ENCODE data around the gene LGALS3BP. TPM values are rescaled to one million over a fixed set of nuclear protein-coding genes. Genes with fewer than 3 reads are reported as not detected.

The LGALS3BP gene, protein sequence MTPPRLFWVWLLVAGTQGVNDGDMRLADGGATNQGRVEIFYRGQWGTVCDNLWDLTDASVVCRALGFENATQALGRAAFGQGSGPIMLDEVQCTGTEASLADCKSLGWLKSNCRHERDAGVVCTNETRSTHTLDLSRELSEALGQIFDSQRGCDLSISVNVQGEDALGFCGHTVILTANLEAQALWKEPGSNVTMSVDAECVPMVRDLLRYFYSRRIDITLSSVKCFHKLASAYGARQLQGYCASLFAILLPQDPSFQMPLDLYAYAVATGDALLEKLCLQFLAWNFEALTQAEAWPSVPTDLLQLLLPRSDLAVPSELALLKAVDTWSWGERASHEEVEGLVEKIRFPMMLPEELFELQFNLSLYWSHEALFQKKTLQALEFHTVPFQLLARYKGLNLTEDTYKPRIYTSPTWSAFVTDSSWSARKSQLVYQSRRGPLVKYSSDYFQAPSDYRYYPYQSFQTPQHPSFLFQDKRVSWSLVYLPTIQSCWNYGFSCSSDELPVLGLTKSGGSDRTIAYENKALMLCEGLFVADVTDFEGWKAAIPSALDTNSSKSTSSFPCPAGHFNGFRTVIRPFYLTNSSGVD
- polyA plus RNA-seq (2012; ENCODE audit: missing spikeins): 0.70 TPM

GRCh38 chr17:78979780-78980623 is at the start of gene LGALS3BP:
Gene LGALS3BP, minus strand, starts transcription at chr17:78979923. Its CDS starts 2,732 bp downstream, at chr17:78977191.
- FAIRE-seq: no peak

DNA sequence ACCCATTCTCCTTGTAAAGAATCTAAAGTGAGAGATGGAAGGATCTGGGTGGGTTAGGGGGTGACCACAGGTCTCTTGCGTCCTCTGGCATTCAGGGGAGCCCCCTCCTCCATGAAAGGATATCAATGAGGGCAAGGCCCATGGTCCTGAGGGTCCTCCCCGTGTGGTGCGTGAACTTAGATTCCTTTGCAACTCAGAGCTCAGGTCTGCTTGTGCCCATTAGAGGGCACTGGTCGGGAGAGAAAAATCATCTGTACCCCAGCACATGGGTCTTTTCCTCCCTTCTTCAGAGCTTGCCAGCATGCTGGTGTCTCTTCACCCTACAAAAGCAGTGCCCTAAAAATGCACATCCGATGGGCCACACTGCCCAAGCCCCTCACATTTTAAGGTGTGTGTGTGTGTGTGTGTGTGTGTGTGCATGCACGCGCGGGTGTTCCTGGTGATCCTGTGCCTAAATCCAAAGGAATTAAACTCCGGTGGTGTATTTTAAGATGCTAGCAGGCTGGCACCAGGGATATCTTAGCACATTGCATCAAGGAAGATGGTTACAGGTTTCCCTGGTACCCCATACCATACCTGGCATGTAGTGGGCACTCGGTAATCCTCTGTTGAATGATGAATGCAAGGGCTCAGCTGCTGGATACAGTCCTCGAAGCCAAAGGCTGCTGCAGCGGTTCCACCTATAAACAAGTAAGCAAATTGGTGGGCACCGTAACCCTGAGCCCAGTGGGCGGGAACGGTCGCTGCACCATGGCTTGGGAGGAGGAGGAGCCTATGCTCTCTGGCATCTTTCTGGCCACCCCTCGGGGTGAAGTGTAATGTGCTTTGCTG is 49.0 kb upstream of the LGALS3BP start:
- TF ChIP-seq POLR2AphosphoS5 (IDR thresholded peaks at IDR 0.05; ENCODE audit: low read depth, low read length): no peak
- no peak for TF ChIP-seq POLR2A (IDR thresholded peaks at IDR 0.05; ENCODE audit: low read depth, low read length)
- no peak for TF ChIP-seq TAF1 (IDR thresholded peaks at IDR 0.05; ENCODE audit: borderline replicate concordance, low read depth, low read length)
- DNase-seq (ENCODE audit: insufficient read length): peak; percentile 5
- no peak for FAIRE-seq

More at GRCh38 chr17:78979780-78980623, at the start of gene LGALS3BP:
- no peak for DNase-seq (ENCODE audit: insufficient read length)
- TF ChIP-seq POLR2AphosphoS5 (IDR thresholded peaks at IDR 0.05; ENCODE audit: low read depth, low read length): no peak
- no peak for TF ChIP-seq POLR2A (IDR thresholded peaks at IDR 0.05; ENCODE audit: low read depth, low read length)
- no peak for TF ChIP-seq TAF1 (IDR thresholded peaks at IDR 0.05; ENCODE audit: borderline replicate concordance, low read depth, low read length)

- peak; percentile 15 for DNase-seq (ENCODE audit: insufficient read length)
Measured at GRCh38 chr17:79027925-79028491, 48.3 kb upstream of the LGALS3BP start.

GRCh38 chr17:79027274-79027924 is 47.7 kb upstream of the LGALS3BP start:
- FAIRE-seq (no peak), DNase-seq (ENCODE audit: insufficient read length) (peak; percentile 7)
- TF ChIP-seq TAF1 (IDR thresholded peaks at IDR 0.05; ENCODE audit: borderline replicate concordance, low read depth, low read length) (no peak), POLR2AphosphoS5 (IDR thresholded peaks at IDR 0.05; ENCODE audit: low read depth, low read length) (no peak), POLR2A (IDR thresholded peaks at IDR 0.05; ENCODE audit: low read depth, low read length) (no peak)

More at GRCh38 chr17:79027925-79028491, 48.3 kb upstream of the LGALS3BP start:
- TF ChIP-seq POLR2A (IDR thresholded peaks at IDR 0.05; ENCODE audit: low read depth, low read length) (no peak), POLR2AphosphoS5 (IDR thresholded peaks at IDR 0.05; ENCODE audit: low read depth, low read length) (no peak), TAF1 (IDR thresholded peaks at IDR 0.05; ENCODE audit: borderline replicate concordance, low read depth, low read length) (no peak)
- no peak for FAIRE-seq

GRCh38 chr17:79026376-79027273 is 46.9 kb upstream of the LGALS3BP start:
- DNase-seq (ENCODE audit: insufficient read length) (peak; percentile 5), FAIRE-seq (no peak)
- TF ChIP-seq TAF1 (IDR thresholded peaks at IDR 0.05; ENCODE audit: borderline replicate concordance, low read depth, low read length) (no peak), POLR2A (IDR thresholded peaks at IDR 0.05; ENCODE audit: low read depth, low read length) (no peak), POLR2AphosphoS5 (IDR thresholded peaks at IDR 0.05; ENCODE audit: low read depth, low read length) (no peak)

DNA sequence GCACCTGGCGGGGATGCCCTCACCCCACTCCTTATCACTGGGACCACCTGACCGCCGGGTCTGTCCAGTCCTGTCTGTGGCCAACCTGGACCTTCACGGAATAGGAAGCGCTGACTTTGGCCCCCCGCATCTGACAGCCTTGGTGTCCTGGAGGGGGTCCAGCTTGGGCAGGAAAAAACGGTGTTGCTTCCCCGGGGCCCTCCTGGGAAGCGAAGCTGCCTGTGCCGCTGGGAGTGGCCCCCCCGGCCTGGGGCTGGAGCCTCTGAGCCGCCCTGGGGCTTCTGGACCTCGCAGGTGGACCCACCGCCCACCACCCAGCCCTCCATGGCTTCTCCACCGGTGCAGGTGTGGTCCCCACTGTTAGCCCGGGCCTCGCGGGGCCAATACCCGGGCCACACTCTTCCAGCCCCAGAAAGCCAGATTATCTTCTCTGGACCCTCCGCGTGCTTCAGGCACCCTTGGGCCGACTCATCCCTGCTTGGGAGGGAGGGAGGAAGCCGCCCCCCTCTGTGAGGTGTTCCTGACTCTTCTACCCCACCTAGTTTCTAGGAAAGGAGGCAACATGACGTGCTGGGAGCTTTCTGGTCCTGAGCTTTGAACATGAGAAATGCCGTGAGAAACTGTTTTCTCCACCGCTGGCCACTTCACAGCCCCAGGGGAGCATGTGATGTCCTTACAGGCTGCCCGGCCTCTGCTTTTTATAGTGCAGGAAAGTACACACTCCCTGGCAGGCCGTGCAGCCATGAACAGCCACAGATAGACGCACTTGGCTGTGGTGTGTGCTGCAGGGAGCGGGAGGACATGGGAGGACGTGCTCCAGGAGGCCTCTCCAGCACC is 45.4 kb upstream of the LGALS3BP start:
- TF ChIP-seq POLR2AphosphoS5 (IDR thresholded peaks at IDR 0.05; ENCODE audit: low read depth, low read length): no peak
- no peak for FAIRE-seq
- DNase-seq (ENCODE audit: insufficient read length): peak; percentile 15

DNA sequence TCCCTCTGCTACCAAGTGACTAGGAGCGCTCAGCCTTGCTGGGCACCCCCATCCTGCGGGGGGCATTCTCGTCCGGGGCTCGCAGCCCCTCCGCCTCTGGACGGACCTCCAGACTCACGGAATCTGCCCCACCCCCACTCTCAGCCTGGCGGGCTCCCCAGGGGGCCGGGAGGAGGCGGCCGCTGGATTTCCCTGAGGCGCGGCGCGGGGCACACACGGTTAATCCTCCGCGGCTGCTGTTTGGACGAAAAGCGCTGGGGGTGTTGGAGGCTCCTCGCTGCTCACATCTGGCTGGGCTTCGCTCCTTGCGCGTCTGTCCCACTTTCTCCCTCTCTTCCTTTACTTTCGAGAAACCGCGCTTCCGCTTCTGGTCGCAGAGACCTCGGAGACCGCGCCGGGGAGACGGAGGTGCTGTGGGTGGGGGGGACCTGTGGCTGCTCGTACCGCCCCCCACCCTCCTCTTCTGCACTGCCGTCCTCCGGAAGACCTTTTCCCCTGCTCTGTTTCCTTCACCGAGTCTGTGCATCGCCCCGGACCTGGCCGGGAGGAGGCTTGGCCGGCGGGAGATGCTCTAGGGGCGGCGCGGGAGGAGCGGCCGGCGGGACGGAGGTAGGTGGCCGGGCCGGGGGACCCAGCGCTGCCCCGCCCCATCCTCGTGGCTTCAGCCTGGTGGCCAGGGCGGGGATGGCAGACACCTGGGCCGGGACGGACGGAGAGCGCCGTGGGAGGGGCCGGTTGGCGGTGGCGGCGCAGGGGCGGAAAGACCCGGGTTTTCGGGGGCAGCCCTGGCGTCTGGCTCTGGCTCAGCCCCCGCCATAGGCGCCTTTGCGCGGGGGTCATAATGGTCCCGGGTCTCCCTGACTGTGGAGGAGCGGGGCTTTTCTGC is 44.4 kb upstream of the LGALS3BP start, which contains the start of gene C1QTNF1:
Gene C1QTNF1 (plus strand): TSS at position 284 of the 886 bp plus-strand sequence. CDS start 19,800 bp downstream, outside the sequence.
- TF ChIP-seq TAF1 (IDR thresholded peaks at IDR 0.05; ENCODE audit: borderline replicate concordance, low read depth, low read length) (no peak), POLR2AphosphoS5 (IDR thresholded peaks at IDR 0.05; ENCODE audit: low read depth, low read length) (no peak), POLR2A (IDR thresholded peaks at IDR 0.05; ENCODE audit: low read depth, low read length) (no peak)
- no peak for FAIRE-seq
- peak; percentile 56 for DNase-seq (ENCODE audit: insufficient read length)
